ENCODE data around the gene TCEA2.
"Not testable (repeated sequence)": the region's sequence is repeated elsewhere in the genome, so short reads cannot be mapped to it uniquely, and the experiment has no call there.

Gene TCEA2

GRCh38 chr20:64077876-64078551 lies 15.0 kb downstream of the TCEA2 start:
- DNase-seq (ENCODE audit: low spot score), result no peak

GRCh38 chr20:64078934-64079272 lies 15.9 kb downstream of the TCEA2 start:
- no peak for DNase-seq (ENCODE audit: low spot score)

- DNase-seq (ENCODE audit: low spot score), result peak; percentile 87
These were observed 16.4 kb downstream of the TCEA2 start, which contains the start of gene RGS19 for GRCh38 chr20:64079273-64080012. RGS19 (minus strand) TSS chr20:64079518; CDS start chr20:64076886, 2,632 bp downstream.

GRCh38 chr20:64080013-64080812 lies 17.2 kb downstream of the TCEA2 start, which contains the start of gene OPRL1:
OPRL1 (plus strand) TSS chr20:64080082; CDS start chr20:64092721, 12,639 bp downstream.
- no peak for DNase-seq (ENCODE audit: low spot score)

GRCh38 chr20:64080813-64081623 lies 18.0 kb downstream of the TCEA2 start:
- DNase-seq (ENCODE audit: low spot score), result no peak

- DNase-seq (ENCODE audit: low spot score), result no peak
These were observed 18.6 kb downstream of the TCEA2 start for GRCh38 chr20:64081624-64081964.

GRCh38 chr20:64082126-64082731 lies 19.2 kb downstream of the TCEA2 start:
- DNase-seq (ENCODE audit: low spot score), result no peak

- DNase-seq (ENCODE audit: low spot score), result no peak
These were observed 19.9 kb downstream of the TCEA2 start for GRCh38 chr20:64082820-64083377.

GRCh38 chr20:64083378-64083803 lies 20.4 kb downstream of the TCEA2 start:
- DNase-seq (ENCODE audit: low spot score), result peak; percentile 96

- DNase-seq (ENCODE audit: low spot score), result no peak
These were observed 21.0 kb downstream of the TCEA2 start, which contains the start of gene LKAAEAR1 for GRCh38 chr20:64083804-64084684. LKAAEAR1 (minus strand) TSS chr20:64084398; CDS start chr20:64084219, 179 bp downstream.

- DNase-seq (ENCODE audit: low spot score), result no peak
These were observed 21.7 kb downstream of the TCEA2 start for GRCh38 chr20:64084685-64085152.

GRCh38 chr20:64086801-64087200 lies 23.8 kb downstream of the TCEA2 start:
- no peak for DNase-seq (ENCODE audit: low spot score)

GRCh38 chr20:64087226-64087825 lies 24.3 kb downstream of the TCEA2 start:
- DNase-seq (ENCODE audit: low spot score), result not testable (repeated sequence)

GRCh38 chr20:64088586-64088985 lies 25.6 kb downstream of the TCEA2 start:
- not testable (repeated sequence) for DNase-seq (ENCODE audit: low spot score)

GRCh38 chr20:64090165-64090564 lies 27.2 kb downstream of the TCEA2 start:
- DNase-seq (ENCODE audit: low spot score), result no peak

GRCh38 chr20:64091340-64091739 lies 28.3 kb downstream of the TCEA2 start:
- no peak for DNase-seq (ENCODE audit: low spot score)

- DNase-seq (ENCODE audit: low spot score), result no peak
These were observed 28.8 kb downstream of the TCEA2 start for GRCh38 chr20:64091770-64092169.

GRCh38 chr20:64092258-64093012 lies 29.4 kb downstream of the TCEA2 start:
- no peak for DNase-seq (ENCODE audit: low spot score)

Measured in HuH-7 (cell line).